HEK293T (cell line): ENCODE data around the gene NOL4L.

Experiments
- CTCF ChIA-PET: fragments of 350-600 bp; formaldehyde crosslinking; extraction: SDS; loops from one replicate; lab custom pipeline; 2021; ENCODE audit warnings: antibody characterized with exemption, inconsistent platforms; lab: Yijun Ruan, JAX
- POLR2A ChIA-PET: fragments of 350-600 bp; formaldehyde crosslinking; extraction: SDS; loops from one replicate; lab custom pipeline; 2020; ENCODE audit warnings: antibody characterized with exemption, inconsistent platforms; lab: Yijun Ruan, JAX
- DNase-seq: peaks from one replicate; pipeline ENCODE4 v3.0.0; 2012; ENCODE audit warnings: mixed read lengths; ENCODE audit errors: extremely low spot score
- ARNT ChIP-seq: fragments of 450-650 bp; IDR thresholded peaks from 2 replicates; pipeline ENCODE4 v1.6.1; 2017; ENCODE audit warnings: mild to moderate bottlenecking
- BHLHE40 ChIP-seq: fragments of 450-650 bp; IDR thresholded peaks from 2 replicates; pipeline ENCODE4 v1.6.1; 2016; ENCODE audit warnings: mild to moderate bottlenecking, moderate library complexity, borderline replicate concordance
- CTBP1 ChIP-seq: fragments of 450-650 bp; IDR thresholded peaks from 2 replicates; pipeline ENCODE4 v1.6.1; 2016; ENCODE audit warnings: borderline replicate concordance
- ELF4 ChIP-seq: fragments of 450-650 bp; IDR thresholded peaks from 2 replicates; pipeline ENCODE4 v1.6.1; 2017; ENCODE audit warnings: antibody characterized with exemption
- FOXA1 ChIP-seq: fragments of 450-650 bp; IDR thresholded peaks from 2 replicates; pipeline ENCODE4 v1.6.1; 2016; ENCODE audit warnings: mild to moderate bottlenecking
- FOXK2 ChIP-seq: fragments of 450-650 bp; IDR thresholded peaks from 2 replicates; pipeline ENCODE4 v1.6.1; 2016; ENCODE audit warnings: mild to moderate bottlenecking
- FOXM1 ChIP-seq: fragments of 450-650 bp; IDR thresholded peaks from 2 replicates; pipeline ENCODE4 v1.6.1; 2017; ENCODE audit warnings: mild to moderate bottlenecking, borderline replicate concordance
- HDGF ChIP-seq: fragments of 450-650 bp; IDR thresholded peaks from 2 replicates; pipeline ENCODE4 v1.6.1; 2017; ENCODE audit warnings: antibody characterized with exemption, borderline replicate concordance
- L3MBTL2 ChIP-seq: fragments of 450-650 bp; conservative IDR thresholded peaks from 2 replicates; pipeline ENCODE4 v1.6.1; 2016; ENCODE audit warnings: mild to moderate bottlenecking
- LEF1 ChIP-seq: fragments of 450-650 bp; IDR thresholded peaks from 2 replicates; pipeline ENCODE4 v1.6.1; 2017; ENCODE audit warnings: mild to moderate bottlenecking, borderline replicate concordance
- NFRKB ChIP-seq: fragments of 450-650 bp; IDR thresholded peaks from 2 replicates; pipeline ENCODE4 v1.6.1; 2016; ENCODE audit warnings: mild to moderate bottlenecking, moderate library complexity
- SP1 ChIP-seq: fragments of 450-650 bp; IDR thresholded peaks from 2 replicates; pipeline ENCODE4 v1.6.1; 2017
- SUZ12 ChIP-seq: fragments of 450-650 bp; IDR thresholded peaks from 2 replicates; pipeline ENCODE4 v1.6.1; 2016; ENCODE audit warnings: mild to moderate bottlenecking
- TARDBP ChIP-seq: fragments of 450-650 bp; IDR thresholded peaks from 2 replicates; pipeline ENCODE4 v1.6.1; 2016
- ZNF384 ChIP-seq: fragments of 450-650 bp; IDR thresholded peaks from 2 replicates; pipeline ENCODE4 v1.6.1; 2016
- TF ChIP-seq, protein P1 (sequence below): fragments of 450-650 bp; IDR thresholded peaks from 2 replicates; pipeline ENCODE4 v1.6.1; 2016

Gene NOL4L

GRCh38 chr20:32527052-32527446 is 58.1 kb downstream of the NOL4L start:
- ChIA-PET POLR2A (no interaction called here), CTCF (no interaction called here)
- no peak for DNase-seq
- TF ChIP-seq SP1 (no peak), CTBP1 (no peak), ARNT (no peak), LEF1 (no peak), FOXK2 (no peak), HDGF (no peak), NFRKB (no peak)

DNA sequence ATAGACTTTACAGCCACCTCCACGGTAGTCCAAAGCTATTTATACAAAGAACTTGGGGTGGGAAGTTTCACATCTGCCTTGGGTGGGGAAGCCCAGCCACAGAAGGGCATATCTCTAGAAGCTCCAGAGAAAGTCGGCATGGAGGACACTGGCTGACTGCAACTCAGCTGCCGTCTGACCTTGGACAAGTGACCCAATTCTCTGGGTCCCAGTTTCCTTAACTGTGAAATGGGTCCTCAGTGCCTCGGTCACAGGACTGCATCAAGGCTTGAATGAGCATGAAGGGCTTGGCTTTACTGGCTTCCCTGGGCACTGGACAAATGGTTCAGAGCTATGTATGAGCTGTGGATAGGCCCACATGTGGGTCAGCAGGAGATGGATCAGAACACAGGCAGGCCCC is 58.6 kb downstream of the NOL4L start:
- TF ChIP-seq LEF1 (no peak), SP1 (no peak), FOXM1 (no peak), TARDBP (no peak), ARNT (no peak), FOXK2 (no peak), CTBP1 (no peak), FOXA1 (no peak), ELF4 (no peak), SUZ12 (no peak), ZNF384 (no peak), NFRKB (no peak), BHLHE40 (no peak)
- TF ChIP-seq, protein P1, sequence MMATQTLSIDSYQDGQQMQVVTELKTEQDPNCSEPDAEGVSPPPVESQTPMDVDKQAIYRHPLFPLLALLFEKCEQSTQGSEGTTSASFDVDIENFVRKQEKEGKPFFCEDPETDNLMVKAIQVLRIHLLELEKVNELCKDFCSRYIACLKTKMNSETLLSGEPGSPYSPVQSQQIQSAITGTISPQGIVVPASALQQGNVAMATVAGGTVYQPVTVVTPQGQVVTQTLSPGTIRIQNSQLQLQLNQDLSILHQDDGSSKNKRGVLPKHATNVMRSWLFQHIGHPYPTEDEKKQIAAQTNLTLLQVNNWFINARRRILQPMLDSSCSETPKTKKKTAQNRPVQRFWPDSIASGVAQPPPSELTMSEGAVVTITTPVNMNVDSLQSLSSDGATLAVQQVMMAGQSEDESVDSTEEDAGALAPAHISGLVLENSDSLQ, result no peak
- POLR2A ChIA-PET, result no interaction called here
- DNase-seq, result no peak
- CTCF ChIA-PET, result interaction anchor here (1.3 kb wide), 1 partner anchor 126 kb away, joined by 4 read pairs; no protein-coding TSS in a partner anchor

DNA sequence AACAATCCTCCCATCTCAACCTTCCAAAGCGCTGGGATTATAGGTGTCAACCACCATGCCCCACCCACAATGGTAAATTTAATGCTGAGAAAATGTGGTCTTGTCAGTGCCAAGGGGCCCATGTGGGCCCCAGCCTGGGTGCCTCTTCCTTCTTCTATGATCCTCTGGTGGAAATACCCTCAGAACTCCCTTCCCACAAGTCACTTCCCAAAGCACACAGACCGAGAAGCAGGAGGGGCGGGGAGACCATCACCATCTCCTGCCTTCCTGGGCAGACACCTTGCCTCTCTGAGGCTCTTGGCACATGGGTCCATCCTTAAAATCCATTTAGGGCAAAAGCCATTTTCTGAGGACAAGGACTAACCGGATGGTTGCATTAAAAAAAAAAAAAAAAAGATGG is 59.0 kb downstream of the NOL4L start:
- ChIA-PET POLR2A (no interaction called here), CTCF (interaction anchor here (0.6 to 1.3 kb wide), 2 partner anchors 126 to 149 kb away, joined by 4 to 6 read pairs; no protein-coding TSS in a partner anchor)
- DNase-seq, result no peak
- TF ChIP-seq, protein P1, result no peak

- TF ChIP-seq ELF4, result no peak
- no peak for TF ChIP-seq FOXA1
- no peak for TF ChIP-seq SP1
- TF ChIP-seq ZNF384, result no peak
- TF ChIP-seq L3MBTL2, result no peak
- no peak for TF ChIP-seq SUZ12
- TF ChIP-seq HDGF, result no peak
- TF ChIP-seq NFRKB, result no peak
- TF ChIP-seq, protein P1, result no peak
- CTCF ChIA-PET, result interaction anchor here (1.2 to 5.0 kb wide), 2 partner anchors 10 to 127 kb away, joined by 3 to 48 read pairs; no protein-coding TSS in a partner anchor
- no peak for DNase-seq
- POLR2A ChIA-PET, result interaction anchor here (1.3 to 1.4 kb wide), 2 partner anchors 11 to 55 kb away, joined by 3 to 5 read pairs; no protein-coding TSS in a partner anchor
Measured at GRCh38 chr20:32524829-32525501, 60.2 kb downstream of the NOL4L start.

- DNase-seq, result no peak
- ChIA-PET POLR2A (interaction anchor here (1.3 to 1.8 kb wide), 2 partner anchors 56 to 128 kb away, joined by 3 to 8 read pairs; no protein-coding TSS in a partner anchor), CTCF (interaction anchor here (0.6 to 5.0 kb wide), 5 partner anchors 9 to 128 kb away, joined by 3 to 48 read pairs (median 4); no protein-coding TSS in a partner anchor)
- TF ChIP-seq, protein P1, result no peak
- no peak for TF ChIP-seq SUZ12
- TF ChIP-seq ARNT, result no peak
- TF ChIP-seq NFRKB, result no peak
- TF ChIP-seq FOXM1, result no peak
- no peak for TF ChIP-seq ELF4
- TF ChIP-seq L3MBTL2, result no peak
Measured at GRCh38 chr20:32523613-32524213, 61.4 kb downstream of the NOL4L start.
